ENCODE results near the gene FGFR3. TPM values are rescaled to one million over a fixed set of nuclear protein-coding genes. Genes with fewer than 3 reads are reported as not detected.

Gene FGFR3
- total and polyA plus RNA-seq, 10 donors: 1.0 to 7.5 (median 3.5) TPM

GRCh38 chr4:1745165-1745564 is 47.9 kb upstream of the FGFR3 start:
- Histone ChIP-seq H3K27me3 (replicated peaks in 1 of 7) (peaks cover 0 to 17% (median 0%) of the 10 kb centered on the region in 7 donors), H3K4me3 (no peak overlapping the region), H3K27ac (no peak overlapping the region), H3K4me1 (peaks cover 4 to 15% (median 8%) of the 10 kb centered on the region in 6 donors), H3K9me3 (no peaks in the 10 kb centered on the region), H3K36me3 (peaks cover 4 to 59% (median 44%) of the 10 kb centered on the region in 6 donors)
- intact Hi-C loops (cut with DNase I; ENCODE audit: low total_unique reads): loop anchor here (5.0 kb wide), 2 partner anchors 67 to 152 kb away; no protein-coding TSS in a partner anchor
- WGBS, 5 donors: 85 to 94% (median 89%) methylated on average over 13 of the region's 13 CpGs
- TF ChIP-seq POLR2AphosphoS5 (IDR thresholded peaks at IDR 0.05): no peak
- TF ChIP-seq CTCF (IDR thresholded peaks at IDR 0.05 in 8 of 11, conservative IDR thresholded peaks at IDR 0.05 in 3 of 11): no peak
- TF ChIP-seq POLR2A (IDR thresholded peaks at IDR 0.05): no peak
- DNase-seq: no peak

- DNase-seq: no peak
- intact Hi-C loops (cut with DNase I; ENCODE audit: low total_unique reads): loop anchor here (5.0 kb wide), 2 partner anchors 67 to 152 kb away; no protein-coding TSS in a partner anchor
Measured at GRCh38 chr4:1745697-1746096, 47.4 kb upstream of the FGFR3 start.

GRCh38 chr4:1746265-1746691 is 46.8 kb upstream of the FGFR3 start:
- Histone ChIP-seq H3K27me3 (replicated peaks in 1 of 7) (peaks cover 0 to 17% (median 0%) of the 10 kb centered on the region in 7 donors), H3K4me3 (no peak overlapping the region), H3K4me1 (peaks cover 4 to 16% (median 9%) of the 10 kb centered on the region in 6 donors), H3K36me3 (peaks cover 4 to 48% (median 33%) of the 10 kb centered on the region in 6 donors), H3K9me3 (no peaks in the 10 kb centered on the region), H3K27ac (no peak overlapping the region)
- TF ChIP-seq CTCF (IDR thresholded peaks at IDR 0.05 in 8 of 11, conservative IDR thresholded peaks at IDR 0.05 in 3 of 11): peak; percentile 67 to 91 (median 83)
- no peak for TF ChIP-seq POLR2A (IDR thresholded peaks at IDR 0.05)
- TF ChIP-seq POLR2AphosphoS5 (IDR thresholded peaks at IDR 0.05): peak in 2 of 3 donors; percentile 37 to 70
- peak; percentile 93 for DNase-seq
- WGBS, 5 donors: 3 to 24% (median 16%) methylated on average over 9 to 17 of the region's 17 CpGs
- intact Hi-C loops (cut with DNase I; ENCODE audit: low total_unique reads): loop anchor here (5.0 kb wide), 2 partner anchors 66 to 151 kb away; no protein-coding TSS in a partner anchor

More at GRCh38 chr4:1745697-1746096, 47.4 kb upstream of the FGFR3 start:
- Histone ChIP-seq H3K27ac (no peak overlapping the region), H3K36me3 (peaks cover 4 to 54% (median 39%) of the 10 kb centered on the region in 6 donors), H3K4me3 (no peak overlapping the region), H3K27me3 (replicated peaks in 1 of 7) (peaks cover 0 to 17% (median 0%) of the 10 kb centered on the region in 7 donors), H3K4me1 (peaks cover 4 to 15% (median 8%) of the 10 kb centered on the region in 6 donors), H3K9me3 (no peaks in the 10 kb centered on the region)
- 70 to 87% (median 79%) methylated on average over 9 to 12 of the region's 12 CpGs for WGBS, 5 donors
- TF ChIP-seq POLR2A (IDR thresholded peaks at IDR 0.05) (no peak), POLR2AphosphoS5 (IDR thresholded peaks at IDR 0.05) (no peak), CTCF (IDR thresholded peaks at IDR 0.05 in 8 of 11, conservative IDR thresholded peaks at IDR 0.05 in 3 of 11) (no peak)

- 85 to 89% (median 88%) methylated on average over 22 to 33 of the region's 33 CpGs for WGBS, 5 donors
- intact Hi-C loops (cut with DNase I; ENCODE audit: low total_unique reads): loop anchor here (5.0 kb wide), 2 partner anchors 65 to 150 kb away; no protein-coding TSS in a partner anchor
Measured at GRCh38 chr4:1746919-1747602, 46.0 kb upstream of the FGFR3 start.

More at GRCh38 chr4:1746919-1747602, 46.0 kb upstream of the FGFR3 start:
- TF ChIP-seq CTCF (IDR thresholded peaks at IDR 0.05 in 8 of 11, conservative IDR thresholded peaks at IDR 0.05 in 3 of 11): no peak
- TF ChIP-seq POLR2A (IDR thresholded peaks at IDR 0.05): no peak
- no peak for TF ChIP-seq POLR2AphosphoS5 (IDR thresholded peaks at IDR 0.05)
- Histone ChIP-seq H3K4me3 (no peak overlapping the region), H3K9me3 (no peaks in the 10 kb centered on the region), H3K27me3 (replicated peaks in 1 of 7) (peaks cover 0 to 19% (median 0%) of the 10 kb centered on the region in 7 donors), H3K4me1 (peaks cover 9 to 24% (median 16%) of the 10 kb centered on the region in 6 donors), H3K27ac (no peak overlapping the region), H3K36me3 (peaks cover 4 to 40% (median 25%) of the 10 kb centered on the region in 6 donors)
- DNase-seq: no peak
